ENCODE data around the gene OTX1.
"Not testable (repeated sequence)": the region's sequence is repeated elsewhere in the genome, so short reads cannot be mapped to it uniquely, and the experiment has no call there.

Gene OTX1

GRCh38 chr2:63050334-63051041 lies at the start of gene OTX1:
OTX1 (plus strand) TSS chr2:63050830; CDS start chr2:63052991, 2,161 bp downstream.
- DNase-seq (ENCODE audit: low read depth), result no peak

DNA sequence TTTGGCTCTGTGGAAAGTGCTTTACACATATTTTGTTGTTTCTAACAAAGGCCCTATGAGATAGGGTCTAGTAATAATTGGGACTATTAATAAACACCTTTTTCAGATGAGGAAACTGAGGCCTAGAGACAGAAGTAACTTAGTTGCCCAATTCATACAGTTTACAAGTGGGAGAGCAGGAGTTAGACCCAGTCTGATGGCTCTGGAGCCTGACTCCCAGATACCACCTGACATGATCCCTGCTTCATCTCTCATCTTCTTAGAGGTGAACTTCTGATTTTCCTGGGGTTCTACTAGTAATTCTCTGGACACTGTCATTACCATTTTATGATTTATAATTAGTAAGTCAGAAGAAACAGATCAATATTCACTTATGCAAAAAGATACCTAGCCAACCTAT lies 49.1 kb upstream of the OTX1 start:
- no peak for DNase-seq (ENCODE audit: low read depth)

GRCh38 chr2:63003351-63003750 lies 47.3 kb upstream of the OTX1 start:
- DNase-seq (ENCODE audit: low read depth), result no peak

DNA sequence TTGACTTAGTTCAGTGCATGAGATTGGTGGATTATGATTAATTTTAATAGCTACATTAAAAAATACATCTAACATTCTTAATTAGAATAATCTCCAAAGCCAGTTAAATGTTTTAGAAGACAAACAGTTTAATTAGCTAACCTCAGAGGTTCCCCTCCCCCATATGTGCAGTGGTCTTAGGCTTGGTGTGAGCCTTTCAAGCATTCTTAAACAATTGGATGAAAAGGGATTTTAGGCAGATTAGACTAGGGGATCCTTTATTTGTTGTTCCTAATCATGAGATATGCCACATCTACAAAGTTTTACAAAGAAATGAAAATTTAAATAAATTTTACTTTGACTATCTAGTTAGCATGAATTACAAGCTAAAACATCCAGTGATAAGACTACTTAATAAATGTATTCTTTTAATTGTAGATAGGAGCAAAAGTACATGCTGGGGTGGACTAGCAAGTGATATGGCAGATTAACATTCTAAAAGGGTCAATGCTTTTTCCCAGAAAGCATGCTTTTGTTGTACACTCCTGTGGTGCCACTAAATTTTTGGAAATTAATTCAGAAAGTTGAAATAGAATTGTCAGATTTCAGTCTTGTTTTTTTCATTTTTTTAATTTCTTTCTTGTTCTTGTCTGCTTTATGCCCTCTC lies 42.7 kb upstream of the OTX1 start:
- DNase-seq (ENCODE audit: low read depth), result no peak

DNA sequence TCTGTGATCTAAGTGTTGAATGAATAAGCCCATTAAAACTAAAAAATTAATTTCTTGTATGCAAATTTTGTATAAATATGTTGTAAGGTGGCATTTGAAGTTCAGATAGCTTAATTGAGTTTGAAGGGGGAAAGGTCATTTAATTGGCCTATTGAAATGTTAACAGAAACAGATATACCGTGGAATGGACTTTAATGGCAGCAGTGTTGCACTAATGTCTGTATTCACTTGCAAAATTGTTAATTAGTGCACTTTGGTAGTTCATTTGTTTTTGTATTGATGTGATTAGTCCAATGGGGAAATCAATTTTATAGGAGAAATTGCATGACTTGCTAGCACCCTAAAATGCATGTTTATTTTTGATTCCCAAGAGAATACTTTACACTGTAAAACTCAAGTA lies 41.8 kb upstream of the OTX1 start:
- no peak for DNase-seq (ENCODE audit: low read depth)

DNA sequence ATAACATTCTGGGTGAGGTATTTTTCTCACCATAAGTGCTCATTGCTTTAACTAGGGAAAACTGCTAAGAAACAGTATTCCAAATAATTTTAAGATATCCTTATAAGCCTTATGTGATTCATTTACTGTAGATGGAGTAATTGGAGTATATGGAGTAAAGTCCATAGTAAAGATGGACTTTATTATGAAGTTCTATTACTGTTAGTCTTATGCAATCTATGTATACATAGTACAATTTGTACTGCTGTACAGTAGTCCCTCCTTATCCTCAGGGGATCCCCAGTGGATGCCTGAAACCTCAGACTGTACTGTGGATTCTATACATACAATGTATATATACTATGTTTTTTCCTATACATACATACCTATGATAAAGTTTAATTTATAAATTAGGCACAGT lies 41.1 kb upstream of the OTX1 start:
- DNase-seq (ENCODE audit: low read depth), result no peak

- DNase-seq (ENCODE audit: low read depth), result no peak
These were observed 38.1 kb upstream of the OTX1 start for GRCh38 chr2:63012541-63012940.

DNA sequence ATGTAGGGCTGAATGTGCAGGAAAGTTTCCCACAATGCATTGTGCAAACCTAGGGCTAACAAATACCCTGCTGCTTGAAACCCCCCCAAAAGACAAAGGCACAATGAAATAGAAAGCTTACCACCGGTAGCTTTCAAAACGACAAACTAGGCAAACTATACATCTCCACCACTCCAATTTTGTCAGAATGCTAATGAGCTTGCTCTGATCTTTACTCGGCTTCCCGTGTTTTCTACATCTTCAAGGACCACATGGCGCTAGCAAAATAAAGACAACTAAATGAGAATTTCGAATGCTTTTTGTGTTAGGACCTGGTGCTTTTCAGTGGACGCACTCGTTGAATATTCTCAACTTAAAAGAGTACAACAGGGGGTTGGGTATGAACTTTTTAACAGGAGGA lies 37.2 kb upstream of the OTX1 start:
- DNase-seq (ENCODE audit: low read depth), result no peak

- DNase-seq (ENCODE audit: low read depth), result no peak
These were observed 35.2 kb upstream of the OTX1 start for GRCh38 chr2:63015389-63015788.

DNA sequence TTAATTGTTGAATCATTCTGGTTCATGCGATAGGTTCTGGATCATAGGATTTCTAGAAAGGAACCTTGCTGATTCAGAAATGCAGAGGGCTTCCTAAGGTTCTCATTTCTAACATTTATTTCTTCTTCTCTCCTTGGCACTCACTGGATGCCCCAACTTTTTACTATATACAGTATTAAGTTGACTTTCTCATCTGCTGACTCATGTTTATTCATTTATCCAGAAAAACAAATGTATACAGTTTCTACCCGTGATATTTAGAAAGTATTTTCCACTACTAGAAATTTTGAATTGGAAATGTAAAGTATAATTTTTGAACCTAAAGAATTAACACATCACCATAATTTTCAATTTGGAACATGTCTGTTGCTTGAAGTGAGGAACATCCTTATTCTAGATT lies 32.2 kb upstream of the OTX1 start:
- DNase-seq (ENCODE audit: low read depth), result no peak

GRCh38 chr2:63019686-63020085 lies 30.9 kb upstream of the OTX1 start:
- DNase-seq (ENCODE audit: low read depth), result not testable (repeated sequence)

DNA sequence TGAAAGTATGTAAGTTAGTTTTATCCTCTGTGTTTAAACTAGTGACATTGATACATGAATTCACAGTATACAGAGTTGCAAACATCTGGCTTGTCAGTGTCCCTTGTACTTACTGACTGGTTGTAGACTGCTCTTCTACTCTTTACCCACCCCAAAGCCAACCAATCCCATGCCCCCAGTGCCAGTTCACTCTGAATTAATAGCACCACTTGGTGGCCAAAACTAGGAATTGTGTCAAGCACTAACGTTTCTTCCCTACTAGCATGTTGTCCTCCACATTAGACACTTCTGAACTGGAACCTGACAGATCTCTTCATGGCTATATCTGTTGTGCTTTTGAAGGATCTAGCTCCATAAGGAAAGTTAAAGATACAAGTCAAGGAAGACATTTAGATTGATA lies 27.2 kb upstream of the OTX1 start:
- no peak for DNase-seq (ENCODE audit: low read depth)

DNA sequence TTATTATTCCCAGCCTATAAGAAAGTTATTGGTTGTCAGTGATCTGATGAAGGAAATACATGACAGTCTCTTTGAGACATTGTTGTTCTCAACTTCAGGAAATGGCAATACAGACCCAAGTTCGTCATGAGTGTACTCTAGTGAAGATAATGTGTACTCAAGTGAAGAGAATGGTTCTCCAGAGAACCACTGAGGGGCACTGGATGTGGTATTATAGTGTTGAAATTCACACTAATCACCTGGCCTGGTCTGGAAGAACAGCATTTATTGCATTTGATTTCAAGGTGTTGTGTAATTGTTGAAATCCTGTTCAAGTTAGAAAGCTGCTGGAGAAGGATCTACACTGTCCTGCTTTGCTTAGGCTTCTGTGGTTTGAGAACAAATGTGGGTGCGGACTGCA lies 23.4 kb upstream of the OTX1 start:
- no peak for DNase-seq (ENCODE audit: low read depth)

- DNase-seq (ENCODE audit: low read depth), result no peak
These were observed 21.6 kb upstream of the OTX1 start for GRCh38 chr2:63029058-63029457.

GRCh38 chr2:63034526-63034925 lies 16.1 kb upstream of the OTX1 start:
- no peak for DNase-seq (ENCODE audit: low read depth)

DNA sequence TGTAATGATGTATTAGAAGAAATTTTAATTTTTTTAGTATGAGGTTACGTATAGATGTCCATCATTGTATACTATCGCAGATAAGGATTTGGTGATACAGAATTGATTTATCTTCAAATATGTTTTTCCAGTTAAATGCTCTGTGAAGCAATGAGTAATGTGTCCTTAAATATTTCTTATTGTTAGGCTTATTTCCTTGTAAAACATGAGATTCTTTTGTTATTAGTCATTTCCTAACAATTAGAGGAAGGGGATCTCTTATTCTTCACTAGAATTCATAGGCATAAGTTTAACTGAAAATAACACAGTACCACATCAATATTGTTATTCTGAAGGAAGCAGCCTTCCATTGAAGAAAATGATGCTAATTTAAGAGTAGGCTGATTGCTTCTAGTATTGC lies 15.5 kb upstream of the OTX1 start:
- no peak for DNase-seq (ENCODE audit: low read depth)

GRCh38 chr2:63035660-63036059 lies 15.0 kb upstream of the OTX1 start:
- DNase-seq (ENCODE audit: low read depth), result no peak

DNA sequence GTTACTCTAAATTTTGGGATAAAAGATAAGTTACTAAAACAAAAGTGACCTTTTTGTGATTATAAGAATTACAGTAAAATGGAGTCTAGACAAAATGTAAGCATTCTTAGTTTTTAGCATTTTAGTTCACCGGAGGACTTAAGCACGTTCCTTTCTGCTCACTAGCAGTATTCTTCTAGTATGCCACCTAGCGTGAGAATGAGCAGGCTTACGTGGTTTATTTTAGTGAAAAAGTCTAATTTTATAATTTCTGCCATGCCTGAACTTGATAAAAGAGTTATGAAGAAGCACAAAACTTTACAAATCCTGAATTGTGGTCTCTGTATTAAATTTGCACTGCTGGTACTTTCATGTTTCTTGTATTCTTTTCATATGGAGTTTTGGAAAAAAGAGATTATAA lies 12.6 kb upstream of the OTX1 start:
- DNase-seq (ENCODE audit: low read depth), result no peak

DNA sequence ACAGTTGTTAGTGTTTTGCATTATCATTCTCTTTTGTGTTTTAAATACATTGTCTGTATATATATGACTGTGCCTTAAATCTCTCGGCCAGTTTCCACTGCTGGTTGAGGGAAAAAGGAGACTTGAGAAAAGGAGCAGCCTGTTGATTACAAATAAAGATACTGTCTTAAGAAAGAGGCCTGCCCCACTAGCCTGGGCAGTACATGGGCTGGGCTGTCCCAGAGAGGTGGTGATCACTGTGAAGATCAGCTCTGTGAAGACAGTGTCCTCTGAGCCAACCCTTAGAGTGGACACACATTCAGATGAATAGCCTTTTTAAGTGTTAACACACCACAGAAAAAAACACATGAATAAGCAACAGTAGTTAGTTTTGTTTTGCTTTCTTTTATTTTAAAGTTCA lies 10.0 kb upstream of the OTX1 start:
- DNase-seq (ENCODE audit: low read depth), result no peak

GRCh38 chr2:63041592-63041991 lies 9.0 kb upstream of the OTX1 start:
- no peak for DNase-seq (ENCODE audit: low read depth)

DNA sequence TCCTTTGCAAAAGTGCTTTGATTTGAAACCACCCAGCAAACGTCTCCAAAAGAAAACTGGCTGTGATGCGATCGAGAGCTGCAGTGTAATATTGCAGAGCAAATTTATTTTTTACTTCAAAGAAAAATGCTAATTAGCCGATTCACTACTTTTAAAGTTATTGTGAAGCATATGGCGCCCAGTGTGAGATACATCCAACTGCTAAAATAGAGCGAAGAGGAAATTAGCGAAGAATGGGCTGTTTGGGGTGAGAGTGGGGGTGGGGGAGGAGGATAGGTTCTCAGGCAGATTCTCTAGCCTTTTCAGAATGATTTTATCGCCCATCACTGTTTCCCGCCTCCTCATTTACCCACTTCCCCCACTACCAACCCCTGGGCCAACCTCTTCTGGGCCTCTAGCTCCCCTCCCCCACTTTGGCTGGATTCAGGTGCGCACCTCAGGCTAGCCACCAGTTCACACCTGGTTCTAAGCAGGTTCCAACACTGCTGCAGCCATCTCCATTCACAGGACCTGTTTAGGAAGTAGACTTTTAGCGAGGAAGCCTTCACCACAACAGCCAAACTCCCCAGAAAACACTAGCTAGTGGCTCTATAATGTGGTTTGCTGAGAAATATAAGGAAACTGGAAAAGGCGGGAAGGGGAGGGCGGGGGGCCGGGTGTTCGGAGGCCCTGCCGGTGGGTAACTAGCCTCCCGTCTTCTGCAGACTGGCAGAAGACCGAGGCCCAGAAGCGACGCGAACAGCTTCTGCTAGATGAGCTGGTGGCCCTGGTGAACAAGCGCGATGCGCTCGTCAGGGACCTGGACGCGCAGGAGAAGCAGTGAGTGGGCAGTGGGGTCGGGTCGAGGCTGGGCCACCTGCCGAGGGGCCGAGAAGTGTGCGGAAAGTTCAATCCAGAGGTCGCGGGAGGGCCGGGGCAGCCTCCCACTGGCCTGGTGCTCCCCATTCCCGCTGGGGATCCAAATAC lies 6.0 kb upstream of the OTX1 start:
- no peak for DNase-seq (ENCODE audit: low read depth)

GRCh38 chr2:63046552-63046951 lies 4.1 kb upstream of the OTX1 start:
- no peak for DNase-seq (ENCODE audit: low read depth)

- DNase-seq (ENCODE audit: low read depth), result no peak
These were observed 3.7 kb upstream of the OTX1 start for GRCh38 chr2:63046961-63047320.

Measured in stimulated activated CD8-positive, alpha-beta memory T cell treated with anti-CD3 and anti-CD28 coated beads, Interleukin-15, amount 100 ng/mL, for 24 hours (primary cell).